ENCODE results near the gene ANKFN1.

ANKFN1 gene

GRCh38 chr17:56510554-56511342, 357.5 kb downstream of the ANKFN1 start:
- TF ChIP-seq, protein P1, sequence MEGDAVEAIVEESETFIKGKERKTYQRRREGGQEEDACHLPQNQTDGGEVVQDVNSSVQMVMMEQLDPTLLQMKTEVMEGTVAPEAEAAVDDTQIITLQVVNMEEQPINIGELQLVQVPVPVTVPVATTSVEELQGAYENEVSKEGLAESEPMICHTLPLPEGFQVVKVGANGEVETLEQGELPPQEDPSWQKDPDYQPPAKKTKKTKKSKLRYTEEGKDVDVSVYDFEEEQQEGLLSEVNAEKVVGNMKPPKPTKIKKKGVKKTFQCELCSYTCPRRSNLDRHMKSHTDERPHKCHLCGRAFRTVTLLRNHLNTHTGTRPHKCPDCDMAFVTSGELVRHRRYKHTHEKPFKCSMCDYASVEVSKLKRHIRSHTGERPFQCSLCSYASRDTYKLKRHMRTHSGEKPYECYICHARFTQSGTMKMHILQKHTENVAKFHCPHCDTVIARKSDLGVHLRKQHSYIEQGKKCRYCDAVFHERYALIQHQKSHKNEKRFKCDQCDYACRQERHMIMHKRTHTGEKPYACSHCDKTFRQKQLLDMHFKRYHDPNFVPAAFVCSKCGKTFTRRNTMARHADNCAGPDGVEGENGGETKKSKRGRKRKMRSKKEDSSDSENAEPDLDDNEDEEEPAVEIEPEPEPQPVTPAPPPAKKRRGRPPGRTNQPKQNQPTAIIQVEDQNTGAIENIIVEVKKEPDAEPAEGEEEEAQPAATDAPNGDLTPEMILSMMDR (IDR thresholded peaks at IDR 0.05) = no peak
- no peaks in the 10 kb centered on the region for H3K9me3 ChIP-seq
- H3K4me1 ChIP-seq (ENCODE audit: control insufficient read depth in 1 of 2, insufficient read depth in 1 of 2, low read depth in 1 of 2, low read length in 1 of 2) = no peaks in the 10 kb centered on the region
- no peaks in the 10 kb centered on the region for H3K36me3 ChIP-seq
- H3K27ac ChIP-seq = no peak overlapping the region
- H3K4me3 ChIP-seq (ENCODE audit: low read depth in 1 of 2, low read length in 1 of 2) = no peak overlapping the region
- H3K27me3 ChIP-seq = no peaks in the 10 kb centered on the region

GRCh38 chr17:56514264-56514663, 361.0 kb downstream of the ANKFN1 start:
- Histone ChIP-seq H3K27ac (no peak overlapping the region), H3K36me3 (no peaks in the 10 kb centered on the region), H3K9me3 (no peaks in the 10 kb centered on the region), H3K4me3 (ENCODE audit: low read depth in 1 of 2, low read length in 1 of 2) (no peak overlapping the region), H3K27me3 (no peaks in the 10 kb centered on the region), H3K4me1 (ENCODE audit: control insufficient read depth in 1 of 2, insufficient read depth in 1 of 2, low read depth in 1 of 2, low read length in 1 of 2) (no peaks in the 10 kb centered on the region)
- TF ChIP-seq, protein P1 (IDR thresholded peaks at IDR 0.05) = no peak

- H3K9me3 ChIP-seq = no peaks in the 10 kb centered on the region
- H3K36me3 ChIP-seq = no peaks in the 10 kb centered on the region
- TF ChIP-seq, protein P1 (IDR thresholded peaks at IDR 0.05) = no peak
- H3K27ac ChIP-seq = no peak overlapping the region
- H3K4me3 ChIP-seq (ENCODE audit: low read depth in 1 of 2, low read length in 1 of 2) = no peak overlapping the region
- no peaks in the 10 kb centered on the region for H3K4me1 ChIP-seq (ENCODE audit: control insufficient read depth in 1 of 2, insufficient read depth in 1 of 2, low read depth in 1 of 2, low read length in 1 of 2)
- no peaks in the 10 kb centered on the region for H3K27me3 ChIP-seq
Observed at GRCh38 chr17:56514899-56515298, 361.6 kb downstream of the ANKFN1 start.

DNA sequence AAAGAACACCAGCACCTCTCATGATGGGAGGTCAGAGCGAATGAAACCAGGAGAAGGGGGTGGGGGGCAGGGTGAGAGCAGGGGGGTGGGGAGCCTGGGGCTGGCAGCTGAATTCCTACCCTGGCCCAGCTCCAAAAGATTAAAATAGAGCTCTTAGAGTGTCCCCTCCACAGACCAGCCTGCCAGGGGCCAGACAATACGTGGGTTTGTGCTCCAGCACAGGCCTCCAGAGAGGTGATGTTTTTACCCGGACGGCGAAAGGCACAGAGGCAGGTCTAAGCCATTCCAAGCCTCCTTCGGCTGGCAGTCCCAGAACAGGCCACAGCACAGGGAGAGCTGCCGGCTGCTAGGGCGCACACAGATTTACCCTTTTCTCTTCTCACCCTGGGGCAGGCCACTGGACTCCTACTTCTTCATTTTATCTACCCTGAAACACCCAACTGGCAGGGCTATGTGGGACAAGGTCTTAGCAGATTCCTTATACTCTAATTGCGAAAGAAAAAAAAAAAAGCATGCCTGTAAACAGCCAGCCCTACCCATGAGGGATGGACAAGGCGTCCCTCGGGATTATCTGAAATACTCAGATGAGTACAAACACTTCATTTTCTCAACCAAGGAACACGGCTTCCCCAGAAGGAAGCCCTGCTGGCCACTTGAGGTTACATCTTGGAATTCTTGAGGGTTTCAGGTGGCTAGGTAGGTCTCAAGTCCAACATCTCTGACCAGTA, 368.3 kb downstream of the ANKFN1 start:
- no peak overlapping the region for H3K4me3 ChIP-seq (ENCODE audit: low read depth in 1 of 2, low read length in 1 of 2)
- no peaks in the 10 kb centered on the region for H3K9me3 ChIP-seq
- no peaks in the 10 kb centered on the region for H3K36me3 ChIP-seq
- TF ChIP-seq, protein P1 (IDR thresholded peaks at IDR 0.05) = no peak
- no peaks in the 10 kb centered on the region for H3K4me1 ChIP-seq (ENCODE audit: control insufficient read depth in 1 of 2, insufficient read depth in 1 of 2, low read depth in 1 of 2, low read length in 1 of 2)
- H3K27ac ChIP-seq = no peak overlapping the region
- H3K27me3 ChIP-seq = no peaks in the 10 kb centered on the region

- TF ChIP-seq, protein P1 (IDR thresholded peaks at IDR 0.05) = no peak
Observed at GRCh38 chr17:56523042-56523441, 369.8 kb downstream of the ANKFN1 start.

More at GRCh38 chr17:56523042-56523441, 369.8 kb downstream of the ANKFN1 start:
- H3K4me1 ChIP-seq (ENCODE audit: control insufficient read depth in 1 of 2, insufficient read depth in 1 of 2, low read depth in 1 of 2, low read length in 1 of 2) = no peaks in the 10 kb centered on the region
- no peak overlapping the region for H3K27ac ChIP-seq
- H3K9me3 ChIP-seq = no peaks in the 10 kb centered on the region
- H3K4me3 ChIP-seq (ENCODE audit: low read depth in 1 of 2, low read length in 1 of 2) = no peak overlapping the region
- H3K27me3 ChIP-seq = no peaks in the 10 kb centered on the region
- H3K36me3 ChIP-seq = no peaks in the 10 kb centered on the region
